ENCODE results near the gene OR6Q1.

OR6Q1 gene

DNA sequence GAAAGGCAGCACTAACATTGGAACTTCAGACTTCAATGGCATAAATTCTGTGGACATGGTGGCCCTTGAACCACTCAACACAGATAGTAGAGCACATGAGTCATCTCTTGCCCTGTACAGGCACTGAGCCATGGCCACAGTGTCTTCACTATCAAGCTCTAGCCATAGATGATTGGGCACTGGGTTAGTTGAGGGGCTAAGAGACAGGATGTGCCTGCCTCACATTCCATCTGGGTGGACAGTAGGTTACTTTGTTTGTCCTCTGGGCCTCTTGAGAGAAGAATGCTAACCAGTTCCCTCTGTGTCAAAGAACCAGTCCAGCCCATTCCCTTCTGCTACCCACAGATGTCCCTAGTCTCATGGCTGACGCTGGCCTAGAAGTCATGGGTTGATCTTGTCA is 39.8 kb downstream of the OR6Q1 start:
- DNase-seq: no peak
- Histone ChIP-seq H3K27ac (ENCODE audit: insufficient read depth, low read length, poor library complexity, severe bottlenecking) (no peak overlapping the region), H3K4me1 (ENCODE audit: control insufficient read depth, insufficient read depth, low read length, poor library complexity, severe bottlenecking) (no peaks in the 10 kb centered on the region), H3K9me3 (ENCODE audit: control insufficient read depth, low read length) (no peaks in the 10 kb centered on the region), H3K36me3 (ENCODE audit: control insufficient read depth, insufficient read depth, low read length) (no peaks in the 10 kb centered on the region), H3K27me3 (replicated peaks; ENCODE audit: control insufficient read depth, insufficient read depth, low read length, poor library complexity, severe bottlenecking) (no peaks in the 10 kb centered on the region), H3K4me3 (ENCODE audit: insufficient read depth, low read depth, low read length, poor library complexity, severe bottlenecking) (no peak overlapping the region)

DNA sequence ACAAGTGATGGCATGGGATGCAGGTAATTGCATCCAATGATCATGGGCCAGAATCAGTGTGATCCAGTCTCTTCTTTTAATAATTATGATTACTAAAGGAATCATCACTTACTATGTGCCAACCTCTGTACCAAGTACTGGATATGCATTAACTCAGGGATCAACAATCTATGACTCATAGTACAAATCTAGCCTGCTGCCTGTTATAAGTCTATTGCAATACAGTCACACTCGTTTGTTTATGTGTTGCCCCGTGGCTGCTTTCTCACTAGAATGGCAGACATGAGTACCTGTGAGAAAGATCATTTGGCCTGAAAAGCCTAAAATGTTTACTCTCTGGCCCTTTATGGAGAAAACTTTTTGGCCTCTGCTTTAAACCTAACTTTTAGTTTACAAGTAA is 45.0 kb downstream of the OR6Q1 start:
- H3K27me3 ChIP-seq (replicated peaks; ENCODE audit: control insufficient read depth, insufficient read depth, low read length, poor library complexity, severe bottlenecking): no peaks in the 10 kb centered on the region

More for the DNA sequence above, 45.0 kb downstream of the OR6Q1 start:
- no peaks in the 10 kb centered on the region for H3K36me3 ChIP-seq (ENCODE audit: control insufficient read depth, insufficient read depth, low read length)
- no peaks in the 10 kb centered on the region for H3K4me1 ChIP-seq (ENCODE audit: control insufficient read depth, insufficient read depth, low read length, poor library complexity, severe bottlenecking)
- no peak overlapping the region for H3K4me3 ChIP-seq (ENCODE audit: insufficient read depth, low read depth, low read length, poor library complexity, severe bottlenecking)
- no peaks in the 10 kb centered on the region for H3K9me3 ChIP-seq (ENCODE audit: control insufficient read depth, low read length)
- no peak overlapping the region for H3K27ac ChIP-seq (ENCODE audit: insufficient read depth, low read length, poor library complexity, severe bottlenecking)
- DNase-seq: no peak
